Fibroblast of skin of right biceps (primary cell): ENCODE measurements around the gene ATP6V1C2.
"Not testable (repeated sequence)": the region's sequence is repeated elsewhere in the genome, so short reads cannot be mapped to it uniquely, and the experiment has no call there.

Source experiments
- DNase-seq: peaks from one replicate; pipeline ENCODE4 v3.0.0-alpha.2; 2013

The ATP6V1C2 gene

GRCh38 chr2:10771786-10772185 is 50.4 kb downstream of the ATP6V1C2 start:
- no peak for DNase-seq

- DNase-seq = no peak
These were observed 50.9 kb downstream of the ATP6V1C2 start for GRCh38 chr2:10772201-10772867.

GRCh38 chr2:10772868-10773215 is 51.4 kb downstream of the ATP6V1C2 start:
- no peak for DNase-seq

GRCh38 chr2:10773821-10774341 is 52.5 kb downstream of the ATP6V1C2 start:
- no peak for DNase-seq

GRCh38 chr2:10774394-10774793 is 53.0 kb downstream of the ATP6V1C2 start:
- DNase-seq = no peak

GRCh38 chr2:10775021-10775780 is 53.8 kb downstream of the ATP6V1C2 start:
- DNase-seq = no peak

GRCh38 chr2:10775831-10776230 is 54.4 kb downstream of the ATP6V1C2 start:
- no peak for DNase-seq

GRCh38 chr2:10776231-10776977 is 55.0 kb downstream of the ATP6V1C2 start:
- DNase-seq = no peak

- DNase-seq = no peak
These were observed 55.8 kb downstream of the ATP6V1C2 start for GRCh38 chr2:10777111-10777841.

- no peak for DNase-seq
These were observed 56.7 kb downstream of the ATP6V1C2 start for GRCh38 chr2:10777842-10778723.

GRCh38 chr2:10778724-10779115 is 57.3 kb downstream of the ATP6V1C2 start:
- DNase-seq = no peak

GRCh38 chr2:10779776-10780490 is 58.5 kb downstream of the ATP6V1C2 start:
- DNase-seq = no peak

- no peak for DNase-seq
These were observed 59.0 kb downstream of the ATP6V1C2 start for GRCh38 chr2:10780491-10780820.

GRCh38 chr2:10780821-10781220 is 59.4 kb downstream of the ATP6V1C2 start:
- not testable (repeated sequence) for DNase-seq

- DNase-seq = no peak
These were observed 60.3 kb downstream of the ATP6V1C2 start for GRCh38 chr2:10781746-10782145.

GRCh38 chr2:10783421-10783820 is 62.0 kb downstream of the ATP6V1C2 start:
- DNase-seq = no peak

- no peak for DNase-seq
These were observed 63.3 kb downstream of the ATP6V1C2 start for GRCh38 chr2:10784719-10785118.

- no peak for DNase-seq
These were observed 63.8 kb downstream of the ATP6V1C2 start for GRCh38 chr2:10785260-10785659.

- DNase-seq = no peak
These were observed 65.0 kb downstream of the ATP6V1C2 start for GRCh38 chr2:10786240-10786982.

GRCh38 chr2:10787176-10787968 is 65.9 kb downstream of the ATP6V1C2 start:
- DNase-seq = no peak
